Uterus (tissue), 2 donors: ENCODE results near the gene LITAF.

ENCODE experiments used
- CTCF ChIP-seq, 4 experiments: fragments of 200-600 bp in 2 of 4; fragments of 450-650 bp in 2 of 4; sonication (generic) in 2 of 4; IDR thresholded peaks; one replicate each; pipeline ENCODE4 v1.5.1; 2016 to 2019; ENCODE audit warnings: antibody characterized with exemption in 4 of 4, mild to moderate bottlenecking in 2 of 4, moderate library complexity in 1 of 4
- POLR2A ChIP-seq, 2 donors: fragments of 450-650 bp; IDR thresholded peaks; one replicate each; pipeline ENCODE4 v1.6.1; 2016; ENCODE audit warnings: antibody characterized with exemption in 2 of 2, mild to moderate bottlenecking in 1 of 2, moderate library complexity in 1 of 2

- no peak for TF ChIP-seq CTCF (IDR thresholded peaks at IDR 0.05)
- no peak for TF ChIP-seq POLR2A (IDR thresholded peaks at IDR 0.05)
Observed at GRCh38 chr16:11511328-11511727, 75.4 kb downstream of the LITAF start.
